IMR-90 (cell line): ENCODE measurements around the gene RPL19. TPM values are rescaled to one million over a fixed set of nuclear protein-coding genes. Genes with fewer than 3 reads are reported as not detected.

Source experiments
- ATAC-seq: fragments of 200-7000 bp; cut with Tn5 transposase; 2 replicates; pipeline ENCODE4 v1.9.1; 2020; ENCODE audit warnings: low read depth, mild to moderate bottlenecking, moderate library complexity
- BruUV-seq: library from RNA; stranded (reverse); fragments of 400-500 nt; replicated peaks from 2 replicates; lab custom pipeline; 2021; lab: Mats Ljungman, UMichigan
- CTCF ChIA-PET: fragments of 300-600 bp; formaldehyde crosslinking; extraction: SDS; loops from one replicate; lab custom pipeline; 2021; ENCODE audit warnings: antibody characterized with exemption; lab: Yijun Ruan, JAX
- POLR2A ChIA-PET: fragments of 300-600 bp; sonication (Branson Sonifier 250); formaldehyde crosslinking; loops from one replicate; lab custom pipeline; 2022; ENCODE audit warnings: antibody characterized with exemption; ENCODE audit not compliant: unreplicated experiment; lab: Charles Lee
- DNase-seq: peaks from one replicate; pipeline ENCODE4 v3.0.0; 2013
- H2AFZ ChIP-seq: replicated peaks from 2 replicates; pipeline ENCODE3; 2013; ENCODE audit warnings: low read length, mild to moderate bottlenecking; ENCODE audit not compliant: poor library complexity
- H2AK5ac ChIP-seq: 2 replicates; pipeline ENCODE4 v1.6.1; 2013; ENCODE audit warnings: low read depth, low read length, inconsistent platforms
- H2AK9ac ChIP-seq: replicated peaks from 2 replicates; pipeline ENCODE3; 2013; ENCODE audit warnings: mild to moderate bottlenecking, low read depth, low read length, moderate library complexity; ENCODE audit not compliant: poor library complexity
- H2BK120ac ChIP-seq: 2 replicates; pipeline ENCODE4 v1.6.1; 2013; ENCODE audit warnings: low read depth, low read length, inconsistent platforms
- H2BK15ac ChIP-seq: 3 replicates; pipeline ENCODE4 v1.6.1; 2013; ENCODE audit warnings: low read depth, low read length, inconsistent platforms
- H2BK20ac ChIP-seq: 2 replicates; pipeline ENCODE4 v1.6.1; 2013; ENCODE audit warnings: low read depth, mild to moderate bottlenecking, inconsistent platforms, low read length, moderate library complexity
- H2BK5ac ChIP-seq: 2 replicates; pipeline ENCODE4 v1.6.1; 2013; ENCODE audit warnings: mild to moderate bottlenecking, low read depth, low read length, inconsistent platforms; ENCODE audit not compliant: poor library complexity, severe bottlenecking
- H3K14ac ChIP-seq: replicated peaks from 2 replicates; pipeline ENCODE4 v1.6.1; 2013; ENCODE audit warnings: low read depth, low read length, inconsistent platforms
- H3K18ac ChIP-seq: 2 replicates; pipeline ENCODE4 v1.6.1; 2013; ENCODE audit warnings: low read depth, low read length, control low read depth
- H3K23ac ChIP-seq: 2 replicates; pipeline ENCODE4 v1.6.1; 2013; ENCODE audit warnings: low read depth, low read length, inconsistent platforms
- H3K27ac ChIP-seq: 2 replicates; pipeline ENCODE4 v1.5.1; 2013; ENCODE audit warnings: mild to moderate bottlenecking, control low read depth, low read length; ENCODE audit not compliant: insufficient read depth
- H3K27me3 ChIP-seq: 2 replicates; pipeline ENCODE4 v1.6.1; 2013; ENCODE audit warnings: low read length; ENCODE audit not compliant: control insufficient read depth, insufficient read depth
- H3K36me3 ChIP-seq: 2 replicates; pipeline ENCODE4 v1.6.1; 2013; ENCODE audit warnings: low read length, mixed read lengths; ENCODE audit not compliant: control insufficient read depth, insufficient read depth
- H3K4ac ChIP-seq: 2 replicates; pipeline ENCODE4 v1.6.1; 2013; ENCODE audit warnings: low read depth, low read length, inconsistent platforms
- H3K4me1 ChIP-seq: 2 replicates; pipeline ENCODE4 v1.6.1; 2013; ENCODE audit warnings: low read length, mixed read lengths; ENCODE audit not compliant: control insufficient read depth, insufficient read depth
- H3K4me2 ChIP-seq: 2 replicates; pipeline ENCODE4 v1.6.1; 2013; ENCODE audit warnings: low read depth, mild to moderate bottlenecking, control low read depth, low read length, moderate library complexity
- H3K4me3 ChIP-seq: 2 replicates; pipeline ENCODE4 v1.5.1; 2013; ENCODE audit warnings: low read depth, mild to moderate bottlenecking, control low read depth, low read length, moderate library complexity; ENCODE audit not compliant: insufficient read depth
- H3K56ac ChIP-seq: 2 replicates; pipeline ENCODE4 v1.6.1; 2013; ENCODE audit warnings: low read length, inconsistent platforms; ENCODE audit not compliant: insufficient read depth; ENCODE audit errors: extremely low read depth
- H3K79me1 ChIP-seq, 2 experiments: 2 replicates each; pipeline ENCODE4 v1.6.1; 2013; ENCODE audit warnings: low read length in 2 of 2, inconsistent platforms in 1 of 2, low read depth in 1 of 2
- H3K9ac ChIP-seq: 2 replicates; pipeline ENCODE4 v1.6.1; 2013; ENCODE audit warnings: low read depth, low read length, control low read depth
- H3K9me1 ChIP-seq: 2 replicates; pipeline ENCODE4 v1.6.1; 2013; ENCODE audit warnings: low read length, inconsistent platforms; ENCODE audit not compliant: insufficient read depth
- H3K9me3 ChIP-seq: 2 replicates; pipeline ENCODE4 v1.6.1; 2013; ENCODE audit warnings: low read length; ENCODE audit not compliant: control insufficient read depth, insufficient read depth
- H4K20me1 ChIP-seq: 2 replicates; pipeline ENCODE4 v1.6.1; 2013; ENCODE audit warnings: low read length, inconsistent platforms; ENCODE audit not compliant: insufficient read depth
- H4K5ac ChIP-seq: 2 replicates; pipeline ENCODE4 v1.6.1; 2013; ENCODE audit warnings: mild to moderate bottlenecking, low read depth, low read length, control low read depth
- H4K8ac ChIP-seq, 2 experiments: 2 replicates each; pipeline ENCODE4 v1.6.1; 2013; ENCODE audit warnings: low read depth in 2 of 2, low read length in 2 of 2, control low read depth in 1 of 2, inconsistent platforms in 1 of 2
- H4K91ac ChIP-seq: 2 replicates; pipeline ENCODE4 v1.6.1; 2013; ENCODE audit warnings: low read depth, low read length, inconsistent platforms; ENCODE audit not compliant: insufficient read depth
- BHLHE40 ChIP-seq: fragments of 150-350 bp; IDR thresholded peaks from 2 replicates; pipeline ENCODE4 v1.6.1; 2016; ENCODE audit warnings: mild to moderate bottlenecking, low read depth, low read length
- CEBPB ChIP-seq: IDR thresholded peaks from 2 replicates; pipeline ENCODE4 v1.6.1; 2012; ENCODE audit warnings: low read depth, low read length, improper control_type of control experiment
- CHD1 ChIP-seq: IDR thresholded peaks from 2 replicates; pipeline ENCODE4 v1.6.1; 2012; ENCODE audit warnings: low read depth, low read length, improper control_type of control experiment
- CTCF ChIP-seq: conservative IDR thresholded peaks from 2 replicates; pipeline ENCODE4 v1.5.1; 2012; ENCODE audit warnings: mild to moderate bottlenecking, low read depth, low read length, improper control_type of control experiment
- ELK1 ChIP-seq: fragments of 150-350 bp; IDR thresholded peaks from 2 replicates; pipeline ENCODE4 v1.6.1; 2016; ENCODE audit warnings: low read depth, mild to moderate bottlenecking, low read length, moderate library complexity, borderline replicate concordance
- FOS ChIP-seq: fragments of 150-350 bp; IDR thresholded peaks from 2 replicates; pipeline ENCODE4 v1.6.1; 2016; ENCODE audit warnings: low read depth, low read length
- MAFK ChIP-seq: IDR thresholded peaks from 2 replicates; pipeline ENCODE4 v1.6.1; 2012; ENCODE audit warnings: low read depth, low read length, improper control_type of control experiment
- MAZ ChIP-seq: IDR thresholded peaks from 2 replicates; pipeline ENCODE4 v1.6.1; 2012; ENCODE audit warnings: low read depth, mild to moderate bottlenecking, low read length, improper control_type of control experiment, moderate library complexity, borderline replicate concordance
- MXI1 ChIP-seq: IDR thresholded peaks from 2 replicates; pipeline ENCODE4 v1.6.1; 2012; ENCODE audit warnings: low read depth, mild to moderate bottlenecking, low read length, moderate library complexity, borderline replicate concordance
- NFE2L2 ChIP-seq: fragments of 150-350 bp; IDR thresholded peaks from 2 replicates; pipeline ENCODE4 v1.6.1; 2016; ENCODE audit warnings: low read depth, mild to moderate bottlenecking, low read length
- POLR2A ChIP-seq: IDR thresholded peaks from 2 replicates; pipeline ENCODE4 v1.6.1; 2012; ENCODE audit warnings: mild to moderate bottlenecking, low read depth, low read length
- RAD21 ChIP-seq: IDR thresholded peaks from 2 replicates; pipeline ENCODE4 v1.6.1; 2012; ENCODE audit warnings: low read length, improper control_type of control experiment
- RCOR1 ChIP-seq: IDR thresholded peaks from 2 replicates; pipeline ENCODE4 v1.6.1; 2012; ENCODE audit warnings: mild to moderate bottlenecking, low read length, improper control_type of control experiment; ENCODE audit not compliant: insufficient replicate concordance
- RFX5 ChIP-seq: IDR thresholded peaks from 2 replicates; pipeline ENCODE4 v1.8.0; 2012; ENCODE audit warnings: low read depth, mild to moderate bottlenecking, low read length, moderate library complexity
- SMC3 ChIP-seq: fragments of 150-350 bp; IDR thresholded peaks from 2 replicates; pipeline ENCODE4 v1.6.1; 2016; ENCODE audit warnings: low read depth, mild to moderate bottlenecking, antibody characterized with exemption, low read length, moderate library complexity
- USF2 ChIP-seq: fragments of 150-350 bp; IDR thresholded peaks from 2 replicates; pipeline ENCODE4 v1.6.1; 2017; ENCODE audit warnings: mild to moderate bottlenecking, antibody characterized with exemption, low read length, low read depth
- WGBS, 2 experiments: methylation state at CpG; one replicate each; pipeline versions ENCODE4 v1.1.5 to v1.1.7; 2013; ENCODE audit warnings: missing lambda C conversion rate in 2 of 2; ENCODE audit not compliant: insufficient read length in 1 of 2; ENCODE audit errors: extremely low coverage in 2 of 2; 5-methylcytosine and 5-hydroxymethylcytosine counted together
- dilution Hi-C: fragments of 300-500 bp; cut with HindIII; formaldehyde crosslinking; loops from one replicate; pipeline ENCODE4 v1.14.3; 2018; ENCODE audit warnings: low sequenced_read_pairs; ENCODE audit not compliant: unreplicated experiment
- in situ Hi-C: fragments of 300-500 bp; cut with MboI; formaldehyde crosslinking; loops from 3 replicates; pipeline ENCODE4 v1.14.3; 2019; ENCODE audit warnings: low sequenced_read_pairs, inconsistent platforms, mixed read lengths
- intact Hi-C: fragments of 100-400 bp; cut with micrococcal nuclease; formaldehyde crosslinking; loops from 2 replicates; pipeline ENCODE4 v1.10.0; 2022
- polyA plus RNA-seq, 3 experiments: library from polyadenylated mRNA; depleted of rRNA; stranded (reverse); fragments of >200 nt; gene quantifications; 2 replicates each; pipeline ENCODE4 v1.2.3, GENCODE V29; 2012; ENCODE audit warnings: low replicate concordance in 1 of 3
- total RNA-seq: library from RNA; depleted of rRNA; stranded (reverse); fragments of >200 nt; gene quantifications from 2 replicates; pipeline ENCODE4 v1.2.3, GENCODE V29; 2012

RPL19 gene
- total and polyA plus RNA-seq, 2 of the 4 experiments (the other 2 are of a cell fraction), result 2,101 to 2,466 TPM

- no CpG with 5 or more reads among the region's 2 CpGs for WGBS, 2 experiments
- Histone ChIP-seq H2BK20ac (no peak overlapping the region), H4K8ac (no peak overlapping the region), H3K9me1 (peaks cover 8% of the 10 kb centered on the region), H3K18ac (no peak overlapping the region), H3K9me3 (no peaks in the 10 kb centered on the region), H2BK120ac (no peak overlapping the region), H3K14ac (no peak overlapping the region), H3K4ac (no peak overlapping the region), H3K9ac (no peak overlapping the region), H3K56ac (no peak overlapping the region), H2AK5ac (no peak overlapping the region), H3K4me3 (no peak overlapping the region), H3K27ac (no peak overlapping the region), H4K91ac (no peak overlapping the region), H2BK5ac (no peak overlapping the region), H3K36me3 (no peaks in the 10 kb centered on the region), H3K27me3 (peaks cover 28% of the 10 kb centered on the region), H3K23ac (no peak overlapping the region), H2BK15ac (no peak overlapping the region), H3K4me2 (peak overlapping the region; percentile 10; the same call in 1 of the 2 replicates), H2AFZ (no peak overlapping the region), H4K20me1 (no peaks in the 10 kb centered on the region), H3K79me1 (no peaks in the 10 kb centered on the region), H2AK9ac (no peak overlapping the region), H3K4me1 (peaks cover 3% of the 10 kb centered on the region; the same call in 1 of the 2 replicates), H4K5ac (no peak overlapping the region)
- no peak for DNase-seq
- no TSS peak for BruUV-seq
- TF ChIP-seq ELK1, result no peak
- no peak for TF ChIP-seq CHD1
- TF ChIP-seq CTCF, result no peak
- TF ChIP-seq BHLHE40, result no peak
- TF ChIP-seq RFX5, result no peak
- no peak for TF ChIP-seq FOS
- TF ChIP-seq NFE2L2, result no peak
- no peak for TF ChIP-seq RAD21
- no peak for TF ChIP-seq MAFK
- no peak for TF ChIP-seq CEBPB
- no peak for TF ChIP-seq MAZ
- TF ChIP-seq USF2, result no peak
- TF ChIP-seq POLR2A, result no peak
- TF ChIP-seq SMC3, result no peak
- no peak for TF ChIP-seq RCOR1
- TF ChIP-seq MXI1, result no peak
- in situ Hi-C loops, result no loop called here
- ChIA-PET CTCF (interaction anchor here (0.6 to 1.6 kb wide), 5 partner anchors 8 to 69 kb away, joined by 3 to 6 read pairs (median 3); no protein-coding TSS in a partner anchor), POLR2A (no interaction called here)
- dilution Hi-C loops, result no loop called here
- intact Hi-C loops, result no loop called here
- ATAC-seq, result peak; percentile 4
These were observed 32.6 kb upstream of the RPL19 start for GRCh38 chr17:39167476-39167875.
